HG03558 (cell line): ENCODE measurements around the gene TCP11L2.

ENCODE experiments used
- ATAC-seq: cut with Tn5 transposase; IDR thresholded peaks from one replicate; pipeline ENCODE4 v1.9.1; 2021; ENCODE audit warnings: moderate number of reproducible peaks; ENCODE audit not compliant: unreplicated experiment; ENCODE audit errors: extremely low read depth

The TCP11L2 gene

GRCh38 chr12:106386813-106387535, 84.4 kb downstream of the TCP11L2 start:
- ATAC-seq, result no peak

- ATAC-seq, result no peak
Measured at GRCh38 chr12:106387848-106388377, 85.4 kb downstream of the TCP11L2 start.

- no peak for ATAC-seq
Measured at GRCh38 chr12:106389151-106389550, 86.6 kb downstream of the TCP11L2 start.

GRCh38 chr12:106392759-106393158, 90.2 kb downstream of the TCP11L2 start:
- no peak for ATAC-seq
